Aorta (tissue), 5 donors: ENCODE measurements around the gene LRMDA. TPM values are rescaled to one million over a fixed set of nuclear protein-coding genes. Genes with fewer than 3 reads are reported as not detected.

Source experiments
- ATAC-seq: fragments of 200-7000 bp; cut with Tn5 transposase; one replicate; pipeline ENCODE4 v1.9.1; 2022; ENCODE audit warnings: moderate library complexity; ENCODE audit not compliant: low FRiP score
- DNase-seq, 2 donors: peaks; one replicate each; pipeline ENCODE4 v3.0.0-alpha.2; 2020
- H3K27ac ChIP-seq, 2 donors: one replicate each; pipeline ENCODE4 v1.5.1; 2013; ENCODE audit warnings: low read length in 2 of 2, mild to moderate bottlenecking in 2 of 2, moderate library complexity in 2 of 2, control low read depth in 1 of 2, inconsistent platforms in 1 of 2, low read depth in 1 of 2
- H3K27me3 ChIP-seq, 2 donors: one replicate each; pipeline ENCODE4 v1.6.1; 2013; ENCODE audit warnings: control low read depth in 1 of 2, low read length in 1 of 2, mild to moderate bottlenecking in 1 of 2, moderate library complexity in 1 of 2; ENCODE audit not compliant: insufficient read depth in 2 of 2, control insufficient read depth in 1 of 2
- H3K36me3 ChIP-seq, 2 donors: one replicate each; pipeline ENCODE4 v1.6.1; 2013; ENCODE audit warnings: control low read depth in 1 of 2, low read length in 1 of 2, mild to moderate bottlenecking in 1 of 2; ENCODE audit not compliant: insufficient read depth in 2 of 2, control insufficient read depth in 1 of 2
- H3K4me1 ChIP-seq, 2 donors: one replicate each; pipeline ENCODE4 v1.6.1; 2013; ENCODE audit warnings: low read length in 2 of 2, control low read depth in 1 of 2, mild to moderate bottlenecking in 1 of 2, moderate library complexity in 1 of 2; ENCODE audit not compliant: insufficient read depth in 2 of 2, control insufficient read depth in 1 of 2
- H3K4me3 ChIP-seq, 2 donors: one replicate each; pipeline ENCODE4 v1.5.1; 2013; ENCODE audit warnings: low read length in 2 of 2, control low read depth in 1 of 2, mild to moderate bottlenecking in 1 of 2
- H3K9me3 ChIP-seq: one replicate; pipeline ENCODE4 v1.6.1; 2013; ENCODE audit warnings: mild to moderate bottlenecking, low read length; ENCODE audit not compliant: control insufficient read depth
- WGBS, 2 donors: extraction: QIAGEN DNeasy Blood & Tissue Kit; methylation state at CpG; one replicate each; pipeline ENCODE4 v1.1.7; 2013; 5-methylcytosine and 5-hydroxymethylcytosine counted together
- intact Hi-C, 2 donors: fragments of 100-400 bp; cut with DNase I; formaldehyde crosslinking; loops; one replicate each; pipeline versions ENCODE4 v1.14.2 to v1.15.0; 2022
- polyA plus RNA-seq, 2 donors: library from polyadenylated mRNA; stranded (reverse); fragments of 200-250 nt; gene quantifications; one replicate each; pipeline ENCODE4 v1.2.3, GENCODE V29; 2013
- total RNA-seq, 2 donors: library from RNA; stranded (reverse); fragmentation: NEBNext Ultra II Directional; extraction: Animal tissue kit (Norgen Biotek cat#: 25700); gene quantifications; one replicate each; pipeline ENCODE4 v1.2.1, GENCODE V29; 2021
- donor health status: healthy with polysubstance abuse.
- donor health status: Bipolar disorder and iron deficiency.
- donor health status: DM: no; HTN: no; CAD: no.
- donor health status: DM: no; HTN: no; CAD: no.
- donor health status: DM: yes; HTN: yes; CAD: no.

Gene LRMDA
- total and polyA plus RNA-seq, 4 donors = 7.4 to 25.7 (median 14.7) TPM

DNA sequence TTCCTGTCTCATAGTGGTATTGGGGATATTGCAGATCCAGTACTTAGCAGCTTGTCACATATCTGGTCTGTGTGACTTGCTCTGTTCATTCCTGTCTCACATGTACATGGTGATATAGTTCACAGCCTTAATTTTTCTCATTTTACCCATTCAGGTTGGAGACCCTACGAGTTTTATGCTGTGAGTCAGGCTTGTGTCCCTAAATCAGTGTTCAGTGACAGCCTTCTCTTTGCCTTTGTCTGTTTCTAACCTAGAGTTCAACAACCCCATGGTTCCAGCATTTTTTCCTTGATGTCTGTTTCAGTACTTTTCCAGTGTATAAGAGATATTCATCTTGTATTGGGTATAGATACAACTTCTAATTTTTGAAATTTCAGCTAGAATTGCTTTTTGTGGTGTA lies 1016.2 kb downstream of the LRMDA start:
- no peak for ATAC-seq
- Histone ChIP-seq H3K27ac (no peak overlapping the region), H3K9me3 (no peaks in the 10 kb centered on the region), H3K36me3 (no peaks in the 10 kb centered on the region), H3K4me3 (no peak overlapping the region), H3K27me3 (no peaks in the 10 kb centered on the region), H3K4me1 (no peaks in the 10 kb centered on the region)
- intact Hi-C loops = no loop called here
- WGBS, 2 donors = 88 to 96% methylated on average over 1 of the region's 1 CpG
- DNase-seq = no peak

- ATAC-seq = no peak
- Histone ChIP-seq H3K4me3 (no peak overlapping the region), H3K27me3 (no peaks in the 10 kb centered on the region), H3K4me1 (peaks cover 3 to 8% of the 10 kb centered on the region in 2 donors), H3K27ac (no peak overlapping the region), H3K9me3 (no peaks in the 10 kb centered on the region), H3K36me3 (no peaks in the 10 kb centered on the region)
- intact Hi-C loops = no loop called here
- DNase-seq = no peak
- WGBS, 2 donors = 94 to 98% methylated on average over 2 of the region's 2 CpGs
Measured at GRCh38 chr10:76451911-76452310, 1020.5 kb downstream of the LRMDA start.

DNA sequence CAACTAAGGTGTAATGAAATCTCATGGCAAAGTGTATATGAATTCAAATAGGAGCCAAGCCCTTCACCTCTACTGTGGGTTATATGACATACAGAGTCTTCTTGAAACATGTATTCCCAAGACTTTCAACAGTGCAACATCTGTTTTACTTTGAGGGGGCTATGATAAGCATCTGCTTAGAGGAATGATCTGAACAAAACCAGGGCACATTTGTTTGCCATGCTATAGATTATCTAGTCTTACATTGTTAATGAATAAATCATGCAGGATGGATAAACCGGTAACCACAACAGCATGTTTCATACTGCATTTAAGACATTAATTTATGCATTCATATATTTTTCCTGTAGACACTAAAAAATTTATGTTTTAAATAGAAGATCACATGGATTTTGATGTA lies 1021.9 kb downstream of the LRMDA start:
- H3K9me3 ChIP-seq = no peaks in the 10 kb centered on the region
- H3K4me1 ChIP-seq = peaks cover 6 to 8% of the 10 kb centered on the region in 2 donors
- intact Hi-C loops = no loop called here
- ATAC-seq (no peak), DNase-seq (no peak)
- no peak overlapping the region for H3K4me3 ChIP-seq
- no peak overlapping the region for H3K27ac ChIP-seq
- no peaks in the 10 kb centered on the region for H3K27me3 ChIP-seq
- 81 to 95% methylated on average over 1 of the region's 1 CpG for WGBS, 2 donors
- no peaks in the 10 kb centered on the region for H3K36me3 ChIP-seq

- ATAC-seq = no peak
- intact Hi-C loops = no loop called here
- H3K4me1 ChIP-seq = peaks cover 6 to 8% of the 10 kb centered on the region in 2 donors
- no peak overlapping the region for H3K4me3 ChIP-seq
- no peaks in the 10 kb centered on the region for H3K27me3 ChIP-seq
- 74 to 76% methylated on average over 4 of the region's 4 CpGs for WGBS, 2 donors
- H3K9me3 ChIP-seq = no peaks in the 10 kb centered on the region
- no peak overlapping the region for H3K27ac ChIP-seq
- DNase-seq = no peak
- no peaks in the 10 kb centered on the region for H3K36me3 ChIP-seq
Measured at GRCh38 chr10:76453997-76454396, 1022.6 kb downstream of the LRMDA start.

DNA sequence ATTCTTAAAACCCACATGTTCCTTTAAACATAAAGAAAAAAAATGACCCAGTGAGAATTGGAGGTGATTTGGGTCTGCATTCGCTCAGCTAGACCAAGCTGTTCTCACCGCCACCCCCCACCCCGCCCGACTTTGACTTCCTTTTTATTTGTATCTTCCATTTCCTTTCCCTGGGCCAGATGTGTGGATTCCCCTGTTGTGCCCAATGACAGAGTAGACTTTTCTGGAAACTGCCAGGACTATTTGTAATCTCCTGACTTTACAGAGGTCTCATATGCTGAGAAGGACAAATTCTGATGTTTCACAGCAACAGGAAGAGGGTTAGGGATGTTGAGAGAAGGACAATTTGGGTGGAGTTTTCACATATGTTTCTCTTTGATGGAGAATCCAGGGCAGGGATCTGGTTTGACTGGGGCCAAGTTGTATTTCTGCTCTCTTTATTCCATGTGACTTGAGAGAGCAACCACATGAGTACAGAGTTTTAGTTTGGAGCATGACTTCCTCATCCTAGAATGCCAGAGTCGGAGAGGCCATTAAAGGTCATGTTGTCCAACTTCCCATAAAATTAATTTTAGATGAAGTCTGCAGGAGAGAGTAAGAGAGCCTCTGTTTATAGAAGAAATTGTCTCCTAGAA lies 1023.2 kb downstream of the LRMDA start:
- H3K36me3 ChIP-seq = no peaks in the 10 kb centered on the region
- intact Hi-C loops = no loop called here
- WGBS, 2 donors = 91 to 92% methylated on average over 5 of the region's 5 CpGs
- H3K27me3 ChIP-seq = no peaks in the 10 kb centered on the region
- ATAC-seq = no peak
- H3K9me3 ChIP-seq = no peaks in the 10 kb centered on the region
- peaks cover 8 to 9% of the 10 kb centered on the region in 2 donors for H3K4me1 ChIP-seq
- no peak for DNase-seq
- no peak overlapping the region for H3K4me3 ChIP-seq
- peak overlapping the region in 1 of 2 donors; percentile 28 for H3K27ac ChIP-seq

- WGBS, 2 donors = 0 to 5% methylated on average over 1 of the region's 1 CpG
- peak; percentile 82 for ATAC-seq
- no peaks in the 10 kb centered on the region for H3K27me3 ChIP-seq
- H3K4me3 ChIP-seq = no peak overlapping the region
- no peaks in the 10 kb centered on the region for H3K36me3 ChIP-seq
- intact Hi-C loops = no loop called here
- peaks cover 10 to 12% of the 10 kb centered on the region in 2 donors for H3K4me1 ChIP-seq
- peak; percentile 71 to 82 for DNase-seq
- H3K9me3 ChIP-seq = no peaks in the 10 kb centered on the region
- peak overlapping the region in 1 of 2 donors; percentile 25 for H3K27ac ChIP-seq
Measured at GRCh38 chr10:76456197-76456596, 1024.8 kb downstream of the LRMDA start.

DNA sequence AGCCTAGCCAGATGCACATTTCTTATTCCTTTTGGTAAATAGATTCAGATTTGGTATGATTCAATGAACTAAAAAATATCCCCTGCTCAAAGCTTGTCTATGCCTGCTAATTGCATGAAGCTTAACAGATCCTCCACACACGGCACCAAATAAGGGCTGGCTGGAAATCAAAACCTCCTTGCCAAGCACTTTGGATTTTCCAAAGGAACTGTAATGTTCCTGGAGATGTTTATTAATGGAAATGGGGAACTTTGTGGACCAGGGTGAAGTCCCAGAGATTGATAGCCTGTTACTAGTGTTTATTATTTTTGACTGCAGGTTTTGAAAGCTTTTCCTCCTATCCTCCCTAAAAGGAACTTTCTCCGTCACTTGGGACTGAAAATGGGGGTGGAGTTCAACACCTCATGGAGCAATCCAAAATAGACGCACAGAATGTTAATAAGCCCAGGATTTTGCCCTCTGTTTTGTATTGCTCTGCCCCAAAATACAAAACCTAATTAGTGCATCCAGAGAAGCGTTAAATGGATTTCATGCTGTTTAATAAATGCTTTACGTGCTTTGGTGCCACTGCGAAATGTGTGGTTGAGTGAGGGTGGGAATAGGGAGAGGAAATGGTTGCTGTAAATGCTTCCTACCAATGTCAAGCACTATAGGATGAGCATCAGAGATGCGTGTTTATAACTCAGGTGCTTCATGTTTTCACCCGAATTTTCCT lies 1027.7 kb downstream of the LRMDA start:
- DNase-seq (no peak), ATAC-seq (peak; percentile 53)
- H3K9me3 ChIP-seq = no peaks in the 10 kb centered on the region
- intact Hi-C loops = no loop called here
- peak overlapping the region; percentile 84 to 91 for H3K27ac ChIP-seq
- H3K36me3 ChIP-seq = no peaks in the 10 kb centered on the region
- 38 to 46% methylated on average over 8 of the region's 8 CpGs for WGBS, 2 donors
- H3K4me3 ChIP-seq = no peak overlapping the region
- H3K27me3 ChIP-seq = no peaks in the 10 kb centered on the region
- H3K4me1 ChIP-seq = peaks cover 10 to 12% of the 10 kb centered on the region in 2 donors

- intact Hi-C loops = no loop called here
- no peak for ATAC-seq
- whole genome bisulfite sequencing, 2 donors = 97 to 99% methylated on average over 3 of the region's 3 CpGs
- Histone ChIP-seq H3K36me3 (no peaks in the 10 kb centered on the region), H3K27me3 (no peaks in the 10 kb centered on the region), H3K27ac (no peak overlapping the region), H3K9me3 (no peaks in the 10 kb centered on the region), H3K4me3 (no peak overlapping the region), H3K4me1 (peaks cover 4 to 10% of the 10 kb centered on the region in 2 donors)
- no peak for DNase-seq
Measured at GRCh38 chr10:76461024-76461423, 1029.6 kb downstream of the LRMDA start.

- intact Hi-C loops = no loop called here
- DNase-seq = no peak
- Histone ChIP-seq H3K9me3 (no peaks in the 10 kb centered on the region), H3K4me3 (no peak overlapping the region), H3K4me1 (peaks cover 4% of the 10 kb centered on the region in 2 donors), H3K27me3 (no peaks in the 10 kb centered on the region), H3K27ac (no peak overlapping the region), H3K36me3 (no peaks in the 10 kb centered on the region)
- 89 to 95% methylated on average over 1 of the region's 1 CpG for WGBS, 2 donors
- no peak for ATAC-seq
Measured at GRCh38 chr10:76463111-76463510, 1031.7 kb downstream of the LRMDA start.
